HG03342 (cell line): Measurements from ENCODE around the gene TNFRSF14.
"Not testable (repeated sequence)": the region's sequence is repeated elsewhere in the genome, so short reads cannot be mapped to it uniquely, and the experiment has no call there.

Experiments
- ATAC-seq: cut with Tn5 transposase; IDR thresholded peaks from one replicate; pipeline ENCODE4 v1.9.1; 2021; ENCODE audit warnings: mild to moderate bottlenecking, moderate library complexity; ENCODE audit not compliant: unreplicated experiment

The TNFRSF14 gene

GRCh38 chr1:2566101-2567045 lies 10.2 kb downstream of the TNFRSF14 start:
- ATAC-seq, result no peak

DNA sequence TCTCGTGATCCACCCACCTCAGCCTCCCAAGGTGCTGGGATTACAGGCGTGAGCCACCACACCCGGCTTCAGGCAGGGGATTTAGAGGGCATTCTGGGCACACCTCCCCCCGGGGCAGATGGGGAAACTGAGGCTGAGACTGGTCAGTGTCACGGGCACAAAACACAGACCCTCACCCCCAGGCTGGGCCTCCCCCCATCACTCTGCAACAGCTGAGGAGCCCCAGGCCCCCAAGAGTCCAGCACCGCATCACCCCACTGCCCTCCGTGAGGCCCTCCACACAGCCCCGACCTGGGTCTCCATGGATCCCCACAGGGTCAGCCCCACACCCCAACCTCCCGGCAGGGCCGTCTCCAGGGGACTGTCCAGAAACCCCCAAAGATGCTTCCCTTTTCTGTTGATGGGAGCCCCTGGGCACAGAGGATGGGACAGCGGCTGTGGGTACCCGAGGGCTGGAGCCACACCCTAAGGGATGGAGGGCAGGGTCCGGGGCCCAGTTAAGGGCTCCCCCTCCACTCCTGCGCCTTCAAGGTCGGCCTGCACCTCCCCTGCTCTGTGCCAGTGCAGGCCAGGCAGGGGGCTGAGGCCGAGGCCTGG lies 11.0 kb downstream of the TNFRSF14 start:
- no peak for ATAC-seq

DNA sequence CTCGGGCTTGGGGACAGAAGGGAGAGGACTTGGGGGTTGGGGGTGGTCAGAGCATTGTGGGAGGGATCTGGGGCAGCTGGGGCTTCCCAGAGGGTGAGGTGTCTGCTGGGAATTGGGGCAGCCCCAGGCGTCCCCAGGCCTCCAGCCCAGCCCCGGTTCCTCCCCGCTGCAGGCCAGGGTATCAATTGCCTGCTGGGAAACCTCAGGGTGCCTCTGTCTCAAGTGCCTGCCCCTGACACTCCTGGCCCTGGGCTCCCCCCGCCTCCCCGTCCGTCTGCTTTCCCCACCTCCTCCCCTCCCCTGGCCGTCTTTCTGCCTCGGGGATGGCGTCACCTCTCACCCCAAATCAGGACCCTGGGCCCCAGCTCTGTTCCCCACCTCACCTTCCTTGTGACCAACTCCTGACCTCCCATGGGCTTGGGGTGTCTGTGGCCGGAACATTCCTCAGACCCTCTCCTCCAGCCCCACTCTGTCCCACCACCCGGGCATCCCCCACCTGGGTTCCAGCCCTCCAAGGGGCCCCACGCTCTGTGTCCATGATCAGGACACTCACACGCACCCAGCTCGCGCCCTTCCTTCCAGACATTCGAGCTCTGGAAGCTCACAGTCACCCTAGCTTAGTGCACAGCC lies 12.1 kb downstream of the TNFRSF14 start:
- ATAC-seq, result not testable (repeated sequence)

DNA sequence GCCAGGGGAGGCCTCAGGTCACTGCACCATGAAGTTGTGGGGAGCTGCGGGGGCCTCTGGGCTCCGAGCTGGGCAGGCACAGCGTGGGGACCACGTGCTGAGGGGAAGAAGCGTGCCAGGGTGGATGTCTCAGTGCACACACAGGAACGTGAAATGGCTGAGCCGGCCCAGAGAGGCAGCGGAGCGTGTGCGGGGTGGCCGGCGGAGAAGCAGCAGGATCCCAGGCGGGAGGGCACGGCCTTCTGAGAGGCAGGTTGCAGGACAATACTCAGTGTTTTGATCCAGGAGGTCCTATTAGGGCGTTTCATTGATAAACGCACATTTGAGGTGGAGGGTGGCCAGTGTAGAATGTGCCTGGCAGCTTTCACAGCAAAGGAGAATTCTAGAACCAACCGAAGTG lies 12.9 kb downstream of the TNFRSF14 start:
- ATAC-seq, result no peak

DNA sequence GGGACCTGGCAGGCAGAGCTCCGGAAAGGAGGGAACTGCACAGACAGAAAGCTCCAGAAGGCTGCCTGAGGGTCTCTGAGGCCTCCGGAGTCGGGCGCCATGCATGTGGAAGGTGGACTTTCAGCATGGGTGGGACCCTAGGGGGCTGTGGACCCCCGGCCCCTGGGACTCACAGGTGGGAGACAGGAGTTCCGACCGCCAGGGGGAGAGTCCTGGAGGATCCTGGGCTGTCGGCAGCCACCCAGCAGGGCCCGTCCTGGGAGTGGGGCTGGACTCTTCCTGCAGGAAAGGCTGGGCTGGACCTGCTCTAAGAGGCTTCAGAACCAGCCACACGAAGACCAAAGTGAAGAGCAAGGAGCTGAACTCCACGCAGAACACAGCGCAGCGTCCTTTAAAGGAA lies 13.5 kb downstream of the TNFRSF14 start:
- ATAC-seq, result not testable (repeated sequence)

DNA sequence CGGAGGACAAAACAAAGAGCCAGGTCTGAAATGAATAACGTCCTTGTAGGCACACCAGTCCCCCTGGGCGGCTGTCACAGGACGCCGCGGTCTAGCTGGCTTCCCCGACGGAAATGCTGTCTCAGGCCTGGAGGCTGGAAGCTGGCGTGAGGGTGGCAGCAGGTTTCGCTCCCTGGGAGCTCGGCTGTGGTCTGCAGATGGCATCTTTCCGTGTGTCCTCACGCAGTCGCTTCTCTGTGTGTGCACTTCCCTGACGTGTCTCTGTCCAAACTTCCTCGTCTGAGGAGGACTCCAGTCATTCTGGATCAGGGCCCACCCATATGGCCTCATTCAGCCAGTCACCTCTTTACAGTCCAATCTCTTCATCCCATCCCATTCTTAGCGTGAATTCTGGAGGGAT lies 14.2 kb downstream of the TNFRSF14 start:
- ATAC-seq, result no peak

DNA sequence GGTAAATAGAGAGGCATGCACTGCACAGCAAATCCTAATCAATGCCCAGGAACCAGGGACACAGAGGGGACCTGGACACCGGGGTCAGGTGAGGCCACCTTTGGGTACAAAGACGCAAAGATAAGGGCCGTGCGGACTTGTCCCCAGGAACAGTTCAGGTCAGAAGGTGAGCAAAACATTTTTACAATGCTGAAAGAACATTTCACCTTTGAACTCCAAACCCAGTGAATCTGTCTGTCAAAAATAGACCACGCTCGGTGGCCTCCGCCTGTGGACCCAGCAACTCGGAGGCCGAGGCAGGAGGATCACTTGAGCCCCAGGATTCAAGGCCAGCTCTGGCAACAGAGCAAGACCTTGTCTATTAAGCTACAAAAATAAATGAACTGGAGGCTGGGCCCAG lies 15.2 kb downstream of the TNFRSF14 start:
- no peak for ATAC-seq

DNA sequence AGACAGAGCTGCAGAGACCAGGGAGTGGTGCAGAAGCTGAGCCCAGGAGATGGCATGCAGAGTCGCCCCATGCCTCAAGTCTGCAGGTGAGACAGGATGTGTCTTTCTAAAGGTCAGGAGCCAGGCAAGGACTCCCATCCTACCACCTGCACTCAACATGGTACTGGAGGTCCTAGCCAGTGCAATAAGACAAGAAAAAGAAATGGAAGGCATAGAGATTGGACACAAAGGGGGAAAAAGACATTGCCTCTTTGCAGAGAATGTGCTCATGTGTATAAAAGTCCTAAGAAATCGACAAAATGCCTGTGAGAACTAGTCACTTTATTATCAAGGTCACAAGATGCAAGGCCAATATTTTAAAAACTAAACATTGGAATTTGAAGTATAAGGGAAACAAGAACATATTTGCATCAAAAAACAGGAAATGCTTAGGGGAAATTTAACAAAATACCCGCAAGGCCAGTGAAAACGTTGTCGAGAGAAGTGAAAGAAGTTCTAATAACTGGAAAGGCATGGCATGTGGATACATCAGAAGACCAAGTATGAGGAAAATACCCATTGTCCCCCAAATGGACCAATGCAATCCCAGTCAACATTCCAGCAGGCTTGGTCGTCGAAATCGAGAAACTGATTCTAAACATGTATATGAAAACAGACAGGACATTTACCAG lies 17.2 kb downstream of the TNFRSF14 start:
- ATAC-seq, result no peak

GRCh38 chr1:2574350-2574749 lies 18.2 kb downstream of the TNFRSF14 start:
- no peak for ATAC-seq

GRCh38 chr1:2575801-2576663 lies 19.9 kb downstream of the TNFRSF14 start:
- no peak for ATAC-seq

DNA sequence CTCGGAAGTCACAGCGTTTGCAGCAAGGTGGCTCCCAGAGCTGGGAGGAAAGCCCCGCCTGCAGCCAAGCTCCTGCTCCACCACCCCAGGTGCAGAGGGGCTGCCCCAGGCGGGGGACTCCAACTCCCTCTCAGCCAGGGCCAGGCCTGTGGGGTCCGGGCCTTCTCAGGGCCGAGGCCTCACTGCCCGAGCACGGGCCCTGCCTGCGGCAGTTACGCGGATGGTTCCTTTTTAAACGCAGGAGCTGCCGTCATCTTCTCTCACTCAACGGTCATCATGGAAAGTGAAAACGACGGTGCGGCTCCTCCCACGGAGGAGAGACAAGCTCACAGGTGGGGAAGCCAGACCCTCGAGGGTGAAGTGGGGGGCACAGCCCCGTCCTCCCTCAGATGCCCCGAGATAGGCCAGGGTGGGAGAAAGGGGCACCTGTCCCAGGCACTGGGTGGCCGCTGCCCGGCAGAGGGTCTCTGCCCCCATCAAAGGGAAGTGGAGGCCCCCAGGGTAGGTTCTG lies 21.4 kb downstream of the TNFRSF14 start:
- ATAC-seq, result peak; percentile 35

- no peak for ATAC-seq
Observed at GRCh38 chr1:2578758-2579118, 22.6 kb downstream of the TNFRSF14 start.

GRCh38 chr1:2580691-2581090 lies 24.5 kb downstream of the TNFRSF14 start:
- ATAC-seq, result no peak

GRCh38 chr1:2582391-2582790 lies 26.2 kb downstream of the TNFRSF14 start:
- no peak for ATAC-seq

DNA sequence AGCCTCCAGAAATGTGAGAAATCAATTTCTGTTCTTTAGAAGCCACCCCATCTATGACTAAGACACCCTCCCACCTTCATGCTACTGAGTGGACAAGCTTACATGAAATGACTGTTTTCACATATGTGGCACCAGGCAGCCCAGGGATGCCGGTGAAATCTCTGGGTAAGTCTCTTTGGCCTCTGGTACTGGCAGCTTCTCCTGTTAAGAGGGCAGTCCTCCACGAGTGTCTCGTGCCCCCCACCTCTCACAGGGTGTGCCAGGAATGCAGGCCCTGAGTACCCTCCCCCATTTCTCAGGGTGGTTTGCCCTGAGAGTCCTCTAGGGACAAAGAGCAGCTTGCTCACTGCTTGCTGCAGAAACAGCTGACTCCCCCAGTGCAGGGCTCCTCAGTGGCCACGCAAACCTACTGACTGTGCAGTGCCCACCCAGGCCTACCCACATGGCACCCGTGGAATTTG lies 27.2 kb downstream of the TNFRSF14 start:
- no peak for ATAC-seq

GRCh38 chr1:2583871-2584351 lies 27.7 kb downstream of the TNFRSF14 start:
- ATAC-seq, result no peak

- peak; percentile 3 for ATAC-seq
Observed at GRCh38 chr1:2584686-2585317, 28.6 kb downstream of the TNFRSF14 start.

GRCh38 chr1:2585318-2586092 lies 29.3 kb downstream of the TNFRSF14 start:
- ATAC-seq, result peak; percentile 39
